Aorta (tissue), 5 donors: ENCODE results near the gene KRTAP10-12. TPM values are rescaled to one million over a fixed set of nuclear protein-coding genes. Genes with fewer than 3 reads are reported as not detected.
A peak's percentile ranks its signal among the peaks of the same experiment; 100 is the strongest.
"Not testable (repeated sequence)": the region's sequence is repeated elsewhere in the genome, so short reads cannot be mapped to it uniquely, and the experiment has no call there.

Experiments used
- ATAC-seq: fragments of 200-7000 bp; cut with Tn5 transposase; one replicate; pipeline ENCODE4 v1.9.1; 2022; ENCODE audit warnings: moderate library complexity; ENCODE audit not compliant: low FRiP score
- DNase-seq, 2 donors: peaks; one replicate each; pipeline ENCODE4 v3.0.0-alpha.2; 2020
- H3K27ac ChIP-seq, 2 donors: one replicate each; pipeline ENCODE4 v1.5.1; 2013; ENCODE audit warnings: low read length in 2 of 2, mild to moderate bottlenecking in 2 of 2, moderate library complexity in 2 of 2, control low read depth in 1 of 2, inconsistent platforms in 1 of 2, low read depth in 1 of 2
- H3K27me3 ChIP-seq, 2 donors: one replicate each; pipeline ENCODE4 v1.6.1; 2013; ENCODE audit warnings: control low read depth in 1 of 2, low read length in 1 of 2, mild to moderate bottlenecking in 1 of 2, moderate library complexity in 1 of 2; ENCODE audit not compliant: insufficient read depth in 2 of 2, control insufficient read depth in 1 of 2
- H3K36me3 ChIP-seq, 2 donors: one replicate each; pipeline ENCODE4 v1.6.1; 2013; ENCODE audit warnings: control low read depth in 1 of 2, low read length in 1 of 2, mild to moderate bottlenecking in 1 of 2; ENCODE audit not compliant: insufficient read depth in 2 of 2, control insufficient read depth in 1 of 2
- H3K4me1 ChIP-seq, 2 donors: one replicate each; pipeline ENCODE4 v1.6.1; 2013; ENCODE audit warnings: low read length in 2 of 2, control low read depth in 1 of 2, mild to moderate bottlenecking in 1 of 2, moderate library complexity in 1 of 2; ENCODE audit not compliant: insufficient read depth in 2 of 2, control insufficient read depth in 1 of 2
- H3K4me3 ChIP-seq, 2 donors: one replicate each; pipeline ENCODE4 v1.5.1; 2013; ENCODE audit warnings: low read length in 2 of 2, control low read depth in 1 of 2, mild to moderate bottlenecking in 1 of 2
- H3K9me3 ChIP-seq: one replicate; pipeline ENCODE4 v1.6.1; 2013; ENCODE audit warnings: mild to moderate bottlenecking, low read length; ENCODE audit not compliant: control insufficient read depth
- WGBS, 2 donors: extraction: QIAGEN DNeasy Blood & Tissue Kit; methylation state at CpG; one replicate each; pipeline ENCODE4 v1.1.7; 2013; 5-methylcytosine and 5-hydroxymethylcytosine counted together
- intact Hi-C, 2 donors: fragments of 100-400 bp; cut with DNase I; formaldehyde crosslinking; loops; one replicate each; pipeline versions ENCODE4 v1.14.2 to v1.15.0; 2022
- long read RNA-seq, 2 donors: library from polyadenylated mRNA; unstranded; transcript quantifications; one replicate each; pipeline ENCODE4 v2.0.0, GENCODE V29; 2020 to 2021
- polyA plus RNA-seq, 2 donors: library from polyadenylated mRNA; stranded (reverse); fragments of 200-250 nt; gene quantifications; one replicate each; pipeline ENCODE4 v1.2.3, GENCODE V29; 2013
- total RNA-seq, 2 donors: library from RNA; stranded (reverse); fragmentation: NEBNext Ultra II Directional; extraction: Animal tissue kit (Norgen Biotek cat#: 25700); gene quantifications; one replicate each; pipeline ENCODE4 v1.2.1, GENCODE V29; 2021
- donor health status: healthy with polysubstance abuse.
- donor health status: Bipolar disorder and iron deficiency.
- donor health status: DM: no; HTN: no; CAD: no.
- donor health status: DM: no; HTN: no; CAD: no.
- donor health status: DM: yes; HTN: yes; CAD: no.

The KRTAP10-12 gene
- total RNA-seq: not detected
- polyA plus RNA-seq: not detected
- long read RNA-seq, donor 1: 0 reads
- long read RNA-seq, donor 2: 0 reads

- ATAC-seq, H3K27me3 ChIP-seq, H3K9me3 ChIP-seq, H3K4me3 ChIP-seq, H3K36me3 ChIP-seq, H3K27ac ChIP-seq, H3K4me1 ChIP-seq, DNase-seq, intact Hi-C loops: not testable (repeated sequence)
- WGBS, 2 donors: 45 to 54% methylated on average over 16 to 21 of the region's 21 CpGs
Measured at GRCh38 chr21:44697172-44697810, at the start of gene KRTAP10-12. Gene KRTAP10-12, plus strand, starts transcription at chr21:44697172. Its CDS starts 30 bp downstream, at chr21:44697202.

GRCh38 chr21:44647222-44647552 lies 49.8 kb upstream of the KRTAP10-12 start:
- Histone ChIP-seq H3K27ac (no peak overlapping the region), H3K36me3 (no peaks in the 10 kb centered on the region), H3K4me3 (no peak overlapping the region), H3K9me3 (peaks cover 2% of the 10 kb centered on the region), H3K27me3 (peaks cover 0 to 2% of the 10 kb centered on the region in 2 donors), H3K4me1 (no peaks in the 10 kb centered on the region)
- 76% methylated on average over 8 of the region's 8 CpGs for WGBS, 2 donors
- ATAC-seq: no peak
- DNase-seq: peak in 1 of 2 donors; percentile 42
- intact Hi-C loops: no loop called here

GRCh38 chr21:44648557-44649311 lies 48.2 kb upstream of the KRTAP10-12 start:
- ATAC-seq (no peak), DNase-seq (peak in 1 of 2 donors; percentile 68)
- no peak overlapping the region for H3K4me3 ChIP-seq
- 88 to 94% methylated on average over 29 to 33 of the region's 33 CpGs for WGBS, 2 donors
- peaks cover 0 to 2% of the 10 kb centered on the region in 2 donors for H3K27me3 ChIP-seq
- no peaks in the 10 kb centered on the region for H3K36me3 ChIP-seq
- peaks cover 2% of the 10 kb centered on the region for H3K9me3 ChIP-seq
- intact Hi-C loops: no loop called here
- H3K4me1 ChIP-seq: no peaks in the 10 kb centered on the region
- H3K27ac ChIP-seq: no peak overlapping the region

GRCh38 chr21:44649521-44650100 lies 47.4 kb upstream of the KRTAP10-12 start:
- H3K4me3 ChIP-seq: no peak overlapping the region
- no peaks in the 10 kb centered on the region for H3K4me1 ChIP-seq
- H3K36me3 ChIP-seq: no peaks in the 10 kb centered on the region
- ATAC-seq: no peak
- DNase-seq: peak in 1 of 2 donors; percentile 41
- H3K27ac ChIP-seq: no peak overlapping the region
- no peaks in the 10 kb centered on the region for H3K9me3 ChIP-seq
- WGBS, 2 donors: 87 to 91% methylated on average over 18 of the region's 18 CpGs
- intact Hi-C loops: no loop called here
- H3K27me3 ChIP-seq: no peaks in the 10 kb centered on the region

GRCh38 chr21:44650265-44650972 lies 46.6 kb upstream of the KRTAP10-12 start:
- intact Hi-C loops: no loop called here
- Histone ChIP-seq H3K4me3 (no peak overlapping the region), H3K4me1 (no peaks in the 10 kb centered on the region), H3K27me3 (no peaks in the 10 kb centered on the region), H3K9me3 (no peaks in the 10 kb centered on the region), H3K27ac (no peak overlapping the region), H3K36me3 (no peaks in the 10 kb centered on the region)
- WGBS, 2 donors: 91 to 92% methylated on average over 20 of the region's 20 CpGs
- DNase-seq: peak in 1 of 2 donors; percentile 47
- no peak for ATAC-seq

- Histone ChIP-seq H3K4me3 (no peak overlapping the region), H3K36me3 (no peaks in the 10 kb centered on the region), H3K27me3 (no peaks in the 10 kb centered on the region), H3K27ac (no peak overlapping the region), H3K4me1 (no peaks in the 10 kb centered on the region), H3K9me3 (no peaks in the 10 kb centered on the region)
- ATAC-seq (no peak), DNase-seq (peak in 1 of 2 donors; percentile 37)
- WGBS, 2 donors: 91 to 92% methylated on average over 12 of the region's 12 CpGs
- intact Hi-C loops: no loop called here
Measured at GRCh38 chr21:44650973-44651675, 45.8 kb upstream of the KRTAP10-12 start.

DNA sequence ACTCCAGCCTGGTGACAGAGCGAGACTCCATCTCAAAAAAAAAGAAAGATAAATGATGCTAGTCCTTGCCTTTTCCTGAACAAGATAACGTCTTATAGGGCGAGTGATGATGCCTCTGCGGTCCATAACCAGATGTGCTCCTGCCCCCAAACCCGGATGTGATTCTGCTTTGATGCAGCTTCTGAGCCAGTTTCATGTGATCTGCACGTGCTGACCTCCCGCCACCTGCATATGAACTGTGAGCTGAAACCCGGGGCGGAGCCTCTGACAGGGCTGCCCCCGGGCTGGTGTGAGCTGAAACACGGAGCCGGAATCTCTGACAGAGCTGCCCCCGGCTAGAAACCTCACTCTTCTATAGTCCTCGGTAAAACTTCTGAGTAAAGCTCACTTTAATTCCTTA lies 43.8 kb upstream of the KRTAP10-12 start:
- WGBS, 2 donors: 73 to 84% methylated on average over 14 of the region's 14 CpGs
- H3K36me3 ChIP-seq: no peaks in the 10 kb centered on the region
- H3K27me3 ChIP-seq: no peaks in the 10 kb centered on the region
- H3K4me3 ChIP-seq: no peak overlapping the region
- ATAC-seq (no peak), DNase-seq (peak in 1 of 2 donors; percentile 9)
- no peaks in the 10 kb centered on the region for H3K9me3 ChIP-seq
- intact Hi-C loops: no loop called here
- H3K4me1 ChIP-seq: no peaks in the 10 kb centered on the region
- H3K27ac ChIP-seq: no peak overlapping the region
